HCEC 1CT (cell line): ENCODE results near the gene TRIM45.

Experiments used
- DNase-seq: peaks from one replicate; pipeline ENCODE4 v3.0.0-alpha.2; 2017

TRIM45 gene

GRCh38 chr1:117098287-117098890, 23.2 kb downstream of the TRIM45 start:
- DNase-seq, result no peak

GRCh38 chr1:117097443-117097842, 24.1 kb downstream of the TRIM45 start:
- DNase-seq, result no peak

- DNase-seq, result peak; percentile 36
Observed at GRCh38 chr1:117096951-117097408, 24.6 kb downstream of the TRIM45 start.

- peak; percentile 76 for DNase-seq
Observed at GRCh38 chr1:117094841-117095604, 26.5 kb downstream of the TRIM45 start.

- peak; percentile 91 for DNase-seq
Observed at GRCh38 chr1:117093870-117094621, 27.5 kb downstream of the TRIM45 start.

- DNase-seq, result peak; percentile 99
Observed at GRCh38 chr1:117093091-117093534, 28.4 kb downstream of the TRIM45 start.

- DNase-seq, result peak; percentile 41
Observed at GRCh38 chr1:117092594-117092993, 29.0 kb downstream of the TRIM45 start.

GRCh38 chr1:117089996-117090395, 31.6 kb downstream of the TRIM45 start:
- DNase-seq, result no peak

- DNase-seq, result no peak
Observed at GRCh38 chr1:117087686-117088085, 33.9 kb downstream of the TRIM45 start.

- no peak for DNase-seq
Observed at GRCh38 chr1:117084231-117084630, 37.3 kb downstream of the TRIM45 start.

GRCh38 chr1:117079737-117080136, 41.8 kb downstream of the TRIM45 start:
- DNase-seq, result no peak

GRCh38 chr1:117077267-117077666, 44.3 kb downstream of the TRIM45 start:
- DNase-seq, result peak; percentile 86

- no peak for DNase-seq
Observed at GRCh38 chr1:117076648-117077047, 44.9 kb downstream of the TRIM45 start.

GRCh38 chr1:117070124-117070523, 51.4 kb downstream of the TRIM45 start:
- no peak for DNase-seq

- no peak for DNase-seq
Observed at GRCh38 chr1:117069220-117069844, 52.2 kb downstream of the TRIM45 start.

GRCh38 chr1:117068580-117068979, 53.0 kb downstream of the TRIM45 start:
- DNase-seq, result no peak

- peak; percentile 55 for DNase-seq
Observed at GRCh38 chr1:117067533-117068370, 53.8 kb downstream of the TRIM45 start.

GRCh38 chr1:117066367-117066766, 55.2 kb downstream of the TRIM45 start:
- DNase-seq, result no peak

GRCh38 chr1:117061986-117062415, 59.5 kb downstream of the TRIM45 start:
- peak; percentile 59 for DNase-seq
